Mucosa of descending colon (tissue), 3 donors: Measurements from ENCODE around the gene TCF7L2. TPM values are rescaled to one million over a fixed set of nuclear protein-coding genes. Genes with fewer than 3 reads are reported as not detected.
A peak's percentile ranks its signal among the peaks of the same experiment; 100 is the strongest.

Source experiments
- ATAC-seq: fragments of 200-7000 bp; cut with Tn5 transposase; one replicate; pipeline ENCODE4 v1.9.1; 2020; ENCODE audit warnings: mild to moderate bottlenecking, moderate library complexity
- DNase-seq, 3 donors: peaks; one replicate each; pipeline ENCODE4 v3.0.0-alpha.2; 2020
- H3K36me3 ChIP-seq: fragments of 200-600 bp; one replicate; pipeline ENCODE4 v1.8.0; 2021; ENCODE audit warnings: low read depth, mild to moderate bottlenecking
- H3K4me1 ChIP-seq: fragments of 200-600 bp; one replicate; pipeline ENCODE4 v1.8.0; 2021; ENCODE audit warnings: low read depth, mild to moderate bottlenecking
- H3K4me3 ChIP-seq: fragments of 200-600 bp; one replicate; pipeline ENCODE4 v1.8.0; 2021; ENCODE audit warnings: mild to moderate bottlenecking
- H3K9me3 ChIP-seq: fragments of 200-600 bp; one replicate; pipeline ENCODE4 v1.8.0; 2021; ENCODE audit warnings: mild to moderate bottlenecking
- CTCF ChIP-seq: fragments of 200-600 bp; IDR thresholded peaks from one replicate; pipeline ENCODE4 v1.8.0; 2022; ENCODE audit warnings: antibody characterized with exemption, mild to moderate bottlenecking
- intact Hi-C, 2 donors: fragments of 100-400 bp; cut with DNase I in 1 of 2; cut with micrococcal nuclease in 1 of 2; formaldehyde crosslinking; loops; one replicate each; pipeline versions ENCODE4 v1.11.0 to v1.11.1; 2022; cut with DNase I, micrococcal nuclease
- total RNA-seq, 3 donors: library from RNA; stranded (reverse); fragmentation: NEBNext Ultra II Directional in 2 of 3; extraction: Animal tissue kit (Norgen Biotek cat#: 25700) in 2 of 3; gene quantifications; one replicate each; pipeline versions ENCODE4 v1.2.1 to v1.2.4, GENCODE V29; 2021 to 2023
- donor health status: DM: no; HTN: no; CAD: no; lungs with moderate emphysema.
- donor health status: DM: no; HTN: no; CAD: no.
- donor health status: DM: no; HTN: yes; CAD: no.

Gene TCF7L2
- total RNA-seq, 3 donors from 2014 or later, result 99.6 to 182 (median 102) TPM

GRCh38 chr10:113073549-113074189, 123.6 kb downstream of the TCF7L2 start:
- ATAC-seq, result peak; percentile 94
- DNase-seq, result peak; percentile 78 to 90 (median 86)
- Histone ChIP-seq H3K4me1 (peaks cover 8% of the 10 kb centered on the region), H3K4me3 (no peak overlapping the region), H3K9me3 (no peaks in the 10 kb centered on the region), H3K36me3 (no peaks in the 10 kb centered on the region)
- intact Hi-C loops, result no loop called here
- no peak for TF ChIP-seq CTCF

GRCh38 chr10:113076949-113077348, 126.9 kb downstream of the TCF7L2 start:
- H3K36me3 ChIP-seq, result no peaks in the 10 kb centered on the region
- intact Hi-C loops, result no loop called here
- ATAC-seq (no peak), DNase-seq (no peak)
- no peaks in the 10 kb centered on the region for H3K9me3 ChIP-seq
- peaks cover 2% of the 10 kb centered on the region for H3K4me1 ChIP-seq
- no peak overlapping the region for H3K4me3 ChIP-seq
- TF ChIP-seq CTCF, result no peak

GRCh38 chr10:113078282-113078907, 128.3 kb downstream of the TCF7L2 start:
- DNase-seq (no peak), ATAC-seq (no peak)
- intact Hi-C loops, result no loop called here
- Histone ChIP-seq H3K9me3 (no peaks in the 10 kb centered on the region), H3K4me1 (no peaks in the 10 kb centered on the region), H3K4me3 (no peak overlapping the region), H3K36me3 (no peaks in the 10 kb centered on the region)
- no peak for TF ChIP-seq CTCF

- no peak for TF ChIP-seq CTCF
- intact Hi-C loops, result no loop called here
- no peak for DNase-seq
- no peaks in the 10 kb centered on the region for H3K9me3 ChIP-seq
- no peak overlapping the region for H3K4me3 ChIP-seq
- no peaks in the 10 kb centered on the region for H3K4me1 ChIP-seq
- ATAC-seq, result no peak
- H3K36me3 ChIP-seq, result no peaks in the 10 kb centered on the region
These were observed 130.2 kb downstream of the TCF7L2 start for GRCh38 chr10:113080061-113080924.

- Histone ChIP-seq H3K36me3 (no peaks in the 10 kb centered on the region), H3K4me1 (peaks cover 5% of the 10 kb centered on the region), H3K9me3 (no peaks in the 10 kb centered on the region), H3K4me3 (no peak overlapping the region)
- TF ChIP-seq CTCF, result no peak
- DNase-seq, result no peak
- intact Hi-C loops, result no loop called here
- no peak for ATAC-seq
These were observed 130.8 kb downstream of the TCF7L2 start for GRCh38 chr10:113080925-113081229.
